ENCODE data around the gene TCF4. TPM values are rescaled to one million over a fixed set of nuclear protein-coding genes. Genes with fewer than 3 reads are reported as not detected.

The TCF4 gene
- total RNA-seq, 1 experiment from 2014 or later, result 0.42 TPM

GRCh38 chr18:55296778-55297177 is 291.2 kb downstream of the TCF4 start (continued):
- TF ChIP-seq YY1 (IDR thresholded peaks at IDR 0.05; ENCODE audit: extremely low read depth, insufficient replicate concordance, low read depth, low read length), result no peak

GRCh38 chr18:55296115-55296514 is 291.9 kb downstream of the TCF4 start:
- DNase-seq (ENCODE audit: low read depth, low spot score), result no peak
- no peaks in the 10 kb centered on the region for H3K9me3 ChIP-seq (ENCODE audit: control insufficient read depth in 1 of 2, insufficient read depth in 1 of 2, low read depth in 1 of 2, low read length in 2 of 2)
- H3K4me1 ChIP-seq (ENCODE audit: control insufficient read depth in 1 of 2, insufficient read depth in 2 of 2, low read length in 2 of 2), result no peaks in the 10 kb centered on the region
- ATAC-seq, result no peak
- H3K36me3 ChIP-seq (ENCODE audit: control insufficient read depth in 1 of 2, insufficient read depth in 2 of 2, low read length in 2 of 2), result no peaks in the 10 kb centered on the region
- no peaks in the 10 kb centered on the region for H3K79me2 ChIP-seq (ENCODE audit: insufficient read depth, low read length)
- H3K27ac ChIP-seq (ENCODE audit: low read depth, low read length), result no peak overlapping the region
- H4K20me1 ChIP-seq (ENCODE audit: insufficient read depth), result no peaks in the 10 kb centered on the region
- H3K4me2 ChIP-seq (ENCODE audit: low read length), result no peak overlapping the region
- no TSS peak for BruUV-seq (replicated peaks)
- no peak overlapping the region for H3K9ac ChIP-seq (ENCODE audit: low read length)
- intact Hi-C loops (cut with micrococcal nuclease), result no loop called here
- H2AFZ ChIP-seq (ENCODE audit: low read depth, low read length, poor library complexity, severe bottlenecking), result no peak overlapping the region
- RAD21 ChIA-PET (ENCODE audit: low non-redundant PET in 1 of 2, low total read pairs in 2 of 2, uncharacterized antibody in 2 of 2, unreplicated experiment in 2 of 2), result no interaction called here
- H3K4me3 ChIP-seq (replicated peaks in 1 of 2; ENCODE audit: low read depth in 1 of 2, low read length in 2 of 2), result no peak overlapping the region
- H3K9me2 ChIP-seq (ENCODE audit: insufficient read depth), result no peaks in the 10 kb centered on the region
- CTCF ChIA-PET, result no interaction called here
- TF ChIP-seq SIN3A (IDR thresholded peaks at IDR 0.05; ENCODE audit: low read depth), result no peak
- TF ChIP-seq YY1 (IDR thresholded peaks at IDR 0.05; ENCODE audit: extremely low read depth, insufficient replicate concordance, low read depth, low read length), result no peak
- no peak for TF ChIP-seq REST (IDR thresholded peaks at IDR 0.05; ENCODE audit: low read depth)
- no peak for TF ChIP-seq CTCF (IDR thresholded peaks at IDR 0.05 in 2 of 3, conservative IDR thresholded peaks at IDR 0.05 in 1 of 3; ENCODE audit: borderline replicate concordance in 1 of 3, insufficient read depth in 1 of 3, low read depth in 2 of 3, low read length in 2 of 3)
- TF ChIP-seq JUND (IDR thresholded peaks at IDR 0.05), result no peak
- TF ChIP-seq TCF7L2 (IDR thresholded peaks at IDR 0.05; ENCODE audit: borderline replicate concordance, extremely low read depth, insufficient read depth, insufficient read length), result no peak
- TF ChIP-seq EGR1 (IDR thresholded peaks at IDR 0.05; ENCODE audit: low read depth), result no peak
- TF ChIP-seq ZFX (IDR thresholded peaks at IDR 0.05), result no peak
- H3K27me3 ChIP-seq (ENCODE audit: insufficient read depth, low read length), result no peaks in the 10 kb centered on the region
- POLR2A ChIA-PET, result no interaction called here
